PFSK-1 (cell line): ENCODE measurements around the gene KCNIP1.

ENCODE experiments used
- FOXP2 ChIP-seq: optimal IDR thresholded peaks from 2 replicates; pipeline ENCODE3; 2011; ENCODE audit warnings: borderline replicate concordance, control low read depth, inconsistent platforms; ENCODE audit not compliant: insufficient read depth; ENCODE audit errors: extremely low read length, extremely low read depth
- POLR2AphosphoS5 ChIP-seq: IDR thresholded peaks from 2 replicates; pipeline ENCODE4 v1.6.1; 2012; ENCODE audit warnings: low read depth, mild to moderate bottlenecking, control low read depth, low read length, moderate library complexity
- SIN3A ChIP-seq: IDR thresholded peaks from 2 replicates; pipeline ENCODE4 v1.6.1; 2012; ENCODE audit warnings: mild to moderate bottlenecking, low read length, moderate library complexity, borderline replicate concordance; ENCODE audit not compliant: insufficient read depth
- TAF1 ChIP-seq: IDR thresholded peaks from 2 replicates; pipeline ENCODE4 v1.6.1; 2012; ENCODE audit warnings: low read length, control low read depth, borderline replicate concordance; ENCODE audit not compliant: insufficient read depth
- TF ChIP-seq, protein P1 (sequence below), 2 experiments: IDR thresholded peaks; 2 replicates each; pipeline versions ENCODE4 v1.6.1 to v1.8.0; 2011 to 2012; ENCODE audit warnings: low read depth in 2 of 2, low read length in 2 of 2, control low read depth in 1 of 2, inconsistent platforms in 1 of 2, mild to moderate bottlenecking in 1 of 2, moderate library complexity in 1 of 2; ENCODE audit not compliant: insufficient read depth in 1 of 2

KCNIP1 gene

DNA sequence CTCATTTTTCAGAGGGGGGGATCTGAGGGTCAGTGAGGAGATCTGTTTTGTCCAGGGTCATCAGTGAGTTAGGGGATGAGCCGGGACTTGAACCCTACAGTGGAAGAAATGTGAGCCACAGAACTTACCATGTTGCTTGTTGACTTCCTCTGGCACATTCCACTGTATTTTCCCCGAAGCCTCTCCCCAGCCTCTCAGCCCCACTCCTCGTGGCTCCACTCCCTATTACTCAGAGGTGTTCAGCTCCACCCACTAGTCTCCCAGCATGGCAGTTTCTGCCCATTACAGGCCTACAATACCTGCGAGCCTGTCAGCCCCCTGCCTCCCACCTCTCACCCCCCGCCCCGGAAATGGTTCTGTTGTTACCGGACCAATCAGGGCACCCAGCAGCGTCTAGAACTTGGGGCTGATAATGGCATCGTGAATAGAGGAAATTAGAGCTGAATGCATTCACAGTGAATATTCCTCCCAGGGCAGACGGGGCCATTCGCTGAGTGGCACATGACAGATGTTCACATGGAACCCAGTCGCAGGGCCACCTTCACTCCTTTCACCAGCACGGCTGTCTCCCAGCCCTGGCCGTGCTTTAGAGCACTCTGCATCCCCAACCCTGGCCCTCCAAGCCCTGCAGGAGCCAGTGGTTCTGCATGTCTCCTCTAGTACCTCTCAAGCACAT, 81.6 kb downstream of the KCNIP1 start:
- TF ChIP-seq FOXP2 (no peak), POLR2AphosphoS5 (no peak), TAF1 (no peak), SIN3A (no peak)
- TF ChIP-seq, protein P1, sequence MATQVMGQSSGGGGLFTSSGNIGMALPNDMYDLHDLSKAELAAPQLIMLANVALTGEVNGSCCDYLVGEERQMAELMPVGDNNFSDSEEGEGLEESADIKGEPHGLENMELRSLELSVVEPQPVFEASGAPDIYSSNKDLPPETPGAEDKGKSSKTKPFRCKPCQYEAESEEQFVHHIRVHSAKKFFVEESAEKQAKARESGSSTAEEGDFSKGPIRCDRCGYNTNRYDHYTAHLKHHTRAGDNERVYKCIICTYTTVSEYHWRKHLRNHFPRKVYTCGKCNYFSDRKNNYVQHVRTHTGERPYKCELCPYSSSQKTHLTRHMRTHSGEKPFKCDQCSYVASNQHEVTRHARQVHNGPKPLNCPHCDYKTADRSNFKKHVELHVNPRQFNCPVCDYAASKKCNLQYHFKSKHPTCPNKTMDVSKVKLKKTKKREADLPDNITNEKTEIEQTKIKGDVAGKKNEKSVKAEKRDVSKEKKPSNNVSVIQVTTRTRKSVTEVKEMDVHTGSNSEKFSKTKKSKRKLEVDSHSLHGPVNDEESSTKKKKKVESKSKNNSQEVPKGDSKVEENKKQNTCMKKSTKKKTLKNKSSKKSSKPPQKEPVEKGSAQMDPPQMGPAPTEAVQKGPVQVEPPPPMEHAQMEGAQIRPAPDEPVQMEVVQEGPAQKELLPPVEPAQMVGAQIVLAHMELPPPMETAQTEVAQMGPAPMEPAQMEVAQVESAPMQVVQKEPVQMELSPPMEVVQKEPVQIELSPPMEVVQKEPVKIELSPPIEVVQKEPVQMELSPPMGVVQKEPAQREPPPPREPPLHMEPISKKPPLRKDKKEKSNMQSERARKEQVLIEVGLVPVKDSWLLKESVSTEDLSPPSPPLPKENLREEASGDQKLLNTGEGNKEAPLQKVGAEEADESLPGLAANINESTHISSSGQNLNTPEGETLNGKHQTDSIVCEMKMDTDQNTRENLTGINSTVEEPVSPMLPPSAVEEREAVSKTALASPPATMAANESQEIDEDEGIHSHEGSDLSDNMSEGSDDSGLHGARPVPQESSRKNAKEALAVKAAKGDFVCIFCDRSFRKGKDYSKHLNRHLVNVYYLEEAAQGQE (IDR thresholded peaks at IDR 0.05; ENCODE audit: insufficient read depth in 1 of 2, low read depth in 2 of 2, low read length in 2 of 2) = no peak

DNA sequence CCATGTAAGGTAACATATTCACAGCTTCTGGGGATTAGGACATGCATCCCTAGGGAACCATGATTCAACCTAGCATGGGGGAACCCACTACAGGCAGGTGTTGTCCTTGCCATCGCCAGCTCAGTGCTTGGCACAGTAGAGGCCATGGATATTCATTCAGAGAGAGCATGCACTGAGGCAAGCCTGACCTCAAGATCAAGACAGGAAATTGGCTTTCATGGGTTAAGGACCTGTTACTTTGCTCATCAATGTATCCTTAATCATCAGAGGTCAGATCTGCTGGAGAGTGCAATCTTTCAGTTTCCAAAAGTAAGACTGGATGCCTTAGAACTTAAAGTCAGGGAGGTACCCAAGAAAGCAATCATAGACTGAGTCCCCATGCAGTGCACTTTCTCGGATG, 84.0 kb downstream of the KCNIP1 start:
- TF ChIP-seq SIN3A (no peak), TAF1 (no peak), FOXP2 (no peak), POLR2AphosphoS5 (no peak)
- TF ChIP-seq, protein P1 (IDR thresholded peaks at IDR 0.05; ENCODE audit: insufficient read depth in 1 of 2, low read depth in 2 of 2, low read length in 2 of 2) = no peak

DNA sequence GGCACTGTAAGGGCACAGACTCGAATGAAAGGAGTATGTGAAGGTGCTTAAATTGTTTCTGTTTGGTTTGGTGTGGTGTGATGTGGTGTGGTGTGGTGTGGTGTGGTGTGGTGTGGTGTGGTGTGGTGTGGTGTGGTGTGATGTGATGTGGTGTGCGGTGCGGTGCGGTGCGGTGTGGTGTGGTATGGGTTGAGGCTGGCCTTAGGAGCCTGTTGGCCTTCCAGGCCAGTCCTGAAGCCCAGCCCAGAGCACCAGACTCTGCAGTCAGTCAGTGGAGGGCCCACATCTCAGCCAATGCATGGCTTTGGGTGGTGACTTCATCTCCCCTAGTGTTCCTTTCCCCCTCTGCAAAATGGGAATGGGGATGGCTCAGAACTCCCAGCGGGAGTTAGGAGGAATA, 85.8 kb downstream of the KCNIP1 start:
- TF ChIP-seq POLR2AphosphoS5 (no peak), TAF1 (no peak), SIN3A (no peak), FOXP2 (no peak)
- TF ChIP-seq, protein P1 (IDR thresholded peaks at IDR 0.05; ENCODE audit: insufficient read depth in 1 of 2, low read depth in 2 of 2, low read length in 2 of 2) = no peak

DNA sequence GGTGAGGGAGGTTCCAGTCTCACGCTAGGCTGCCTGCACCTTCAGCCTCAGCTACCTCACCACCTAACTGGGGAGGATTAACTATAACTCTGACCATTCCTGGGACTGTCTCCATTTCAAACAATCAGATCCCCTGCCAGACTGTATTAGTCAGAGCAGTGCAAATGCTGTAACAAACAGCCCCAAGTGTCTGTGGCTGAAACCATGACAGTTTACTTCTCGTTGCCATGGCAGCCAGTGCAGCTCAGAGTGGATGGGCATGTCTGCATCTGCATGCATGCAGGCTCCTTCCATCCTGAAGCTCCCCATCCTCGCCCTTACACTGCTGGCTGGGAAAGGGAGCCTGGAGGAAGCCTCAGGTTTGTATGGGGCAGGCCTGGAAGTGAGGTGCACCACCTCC, 86.7 kb downstream of the KCNIP1 start:
- TF ChIP-seq FOXP2 (no peak), TAF1 (no peak), SIN3A (no peak), POLR2AphosphoS5 (no peak)
- TF ChIP-seq, protein P1 (IDR thresholded peaks at IDR 0.05; ENCODE audit: insufficient read depth in 1 of 2, low read depth in 2 of 2, low read length in 2 of 2) = no peak

DNA sequence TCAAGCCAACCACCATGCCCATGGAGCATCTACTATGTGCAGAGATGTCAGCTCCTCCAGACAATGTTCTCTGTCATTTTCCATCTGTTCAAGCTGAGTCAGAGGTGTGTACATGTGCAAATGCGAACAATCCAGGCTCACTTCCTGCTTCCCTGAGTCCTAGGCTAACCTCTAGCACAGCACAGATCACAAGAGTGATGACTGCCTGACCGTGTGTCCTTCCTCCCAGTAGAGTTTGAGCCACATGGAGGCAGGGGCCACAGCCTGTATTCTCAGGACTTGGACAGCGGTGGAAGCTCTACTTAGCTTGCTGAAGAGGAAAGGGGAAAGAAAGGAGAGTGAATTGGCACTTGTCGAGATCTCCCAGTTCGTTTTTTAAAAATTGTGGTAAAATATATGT, 87.2 kb downstream of the KCNIP1 start:
- TF ChIP-seq, protein P1 (IDR thresholded peaks at IDR 0.05; ENCODE audit: insufficient read depth in 1 of 2, low read depth in 2 of 2, low read length in 2 of 2) = peak; percentile 84 to 89
- no peak for TF ChIP-seq POLR2AphosphoS5
- no peak for TF ChIP-seq TAF1
- no peak for TF ChIP-seq SIN3A
